IMR-90 (cell line): Measurements from ENCODE around the gene TXNRD1. TPM values are rescaled to one million over a fixed set of nuclear protein-coding genes. Genes with fewer than 3 reads are reported as not detected.

Source experiments
- ATAC-seq: fragments of 200-7000 bp; cut with Tn5 transposase; 2 replicates; pipeline ENCODE4 v1.9.1; 2020; ENCODE audit warnings: low read depth, mild to moderate bottlenecking, moderate library complexity
- BruUV-seq: library from RNA; stranded (reverse); fragments of 400-500 nt; replicated peaks from 2 replicates; lab custom pipeline; 2021; lab: Mats Ljungman, UMichigan
- CTCF ChIA-PET: fragments of 300-600 bp; formaldehyde crosslinking; extraction: SDS; loops from one replicate; lab custom pipeline; 2021; ENCODE audit warnings: antibody characterized with exemption; lab: Yijun Ruan, JAX
- POLR2A ChIA-PET: fragments of 300-600 bp; sonication (Branson Sonifier 250); formaldehyde crosslinking; loops from one replicate; lab custom pipeline; 2022; ENCODE audit warnings: antibody characterized with exemption; ENCODE audit not compliant: unreplicated experiment; lab: Charles Lee
- DNase-seq: peaks from one replicate; pipeline ENCODE4 v3.0.0; 2013
- H2AFZ ChIP-seq: replicated peaks from 2 replicates; pipeline ENCODE3; 2013; ENCODE audit warnings: low read length, mild to moderate bottlenecking; ENCODE audit not compliant: poor library complexity
- H2AK5ac ChIP-seq: 2 replicates; pipeline ENCODE4 v1.6.1; 2013; ENCODE audit warnings: low read depth, low read length, inconsistent platforms
- H2AK9ac ChIP-seq: replicated peaks from 2 replicates; pipeline ENCODE3; 2013; ENCODE audit warnings: mild to moderate bottlenecking, low read depth, low read length, moderate library complexity; ENCODE audit not compliant: poor library complexity
- H2BK120ac ChIP-seq: 2 replicates; pipeline ENCODE4 v1.6.1; 2013; ENCODE audit warnings: low read depth, low read length, inconsistent platforms
- H2BK15ac ChIP-seq: 3 replicates; pipeline ENCODE4 v1.6.1; 2013; ENCODE audit warnings: low read depth, low read length, inconsistent platforms
- H2BK20ac ChIP-seq: 2 replicates; pipeline ENCODE4 v1.6.1; 2013; ENCODE audit warnings: low read depth, mild to moderate bottlenecking, inconsistent platforms, low read length, moderate library complexity
- H2BK5ac ChIP-seq: 2 replicates; pipeline ENCODE4 v1.6.1; 2013; ENCODE audit warnings: mild to moderate bottlenecking, low read depth, low read length, inconsistent platforms; ENCODE audit not compliant: poor library complexity, severe bottlenecking
- H3K14ac ChIP-seq: replicated peaks from 2 replicates; pipeline ENCODE4 v1.6.1; 2013; ENCODE audit warnings: low read depth, low read length, inconsistent platforms
- H3K18ac ChIP-seq: 2 replicates; pipeline ENCODE4 v1.6.1; 2013; ENCODE audit warnings: low read depth, low read length, control low read depth
- H3K23ac ChIP-seq: 2 replicates; pipeline ENCODE4 v1.6.1; 2013; ENCODE audit warnings: low read depth, low read length, inconsistent platforms
- H3K27ac ChIP-seq: 2 replicates; pipeline ENCODE4 v1.5.1; 2013; ENCODE audit warnings: mild to moderate bottlenecking, control low read depth, low read length; ENCODE audit not compliant: insufficient read depth
- H3K27me3 ChIP-seq: 2 replicates; pipeline ENCODE4 v1.6.1; 2013; ENCODE audit warnings: low read length; ENCODE audit not compliant: control insufficient read depth, insufficient read depth
- H3K36me3 ChIP-seq: 2 replicates; pipeline ENCODE4 v1.6.1; 2013; ENCODE audit warnings: low read length, mixed read lengths; ENCODE audit not compliant: control insufficient read depth, insufficient read depth
- H3K4ac ChIP-seq: 2 replicates; pipeline ENCODE4 v1.6.1; 2013; ENCODE audit warnings: low read depth, low read length, inconsistent platforms
- H3K4me1 ChIP-seq: 2 replicates; pipeline ENCODE4 v1.6.1; 2013; ENCODE audit warnings: low read length, mixed read lengths; ENCODE audit not compliant: control insufficient read depth, insufficient read depth
- H3K4me2 ChIP-seq: 2 replicates; pipeline ENCODE4 v1.6.1; 2013; ENCODE audit warnings: low read depth, mild to moderate bottlenecking, control low read depth, low read length, moderate library complexity
- H3K4me3 ChIP-seq: 2 replicates; pipeline ENCODE4 v1.5.1; 2013; ENCODE audit warnings: low read depth, mild to moderate bottlenecking, control low read depth, low read length, moderate library complexity; ENCODE audit not compliant: insufficient read depth
- H3K56ac ChIP-seq: 2 replicates; pipeline ENCODE4 v1.6.1; 2013; ENCODE audit warnings: low read length, inconsistent platforms; ENCODE audit not compliant: insufficient read depth; ENCODE audit errors: extremely low read depth
- H3K79me1 ChIP-seq, 2 experiments: 2 replicates each; pipeline ENCODE4 v1.6.1; 2013; ENCODE audit warnings: low read length in 2 of 2, inconsistent platforms in 1 of 2, low read depth in 1 of 2
- H3K9ac ChIP-seq: 2 replicates; pipeline ENCODE4 v1.6.1; 2013; ENCODE audit warnings: low read depth, low read length, control low read depth
- H3K9me1 ChIP-seq: 2 replicates; pipeline ENCODE4 v1.6.1; 2013; ENCODE audit warnings: low read length, inconsistent platforms; ENCODE audit not compliant: insufficient read depth
- H3K9me3 ChIP-seq: 2 replicates; pipeline ENCODE4 v1.6.1; 2013; ENCODE audit warnings: low read length; ENCODE audit not compliant: control insufficient read depth, insufficient read depth
- H4K20me1 ChIP-seq: 2 replicates; pipeline ENCODE4 v1.6.1; 2013; ENCODE audit warnings: low read length, inconsistent platforms; ENCODE audit not compliant: insufficient read depth
- H4K5ac ChIP-seq: 2 replicates; pipeline ENCODE4 v1.6.1; 2013; ENCODE audit warnings: mild to moderate bottlenecking, low read depth, low read length, control low read depth
- H4K8ac ChIP-seq, 2 experiments: 2 replicates each; pipeline ENCODE4 v1.6.1; 2013; ENCODE audit warnings: low read depth in 2 of 2, low read length in 2 of 2, control low read depth in 1 of 2, inconsistent platforms in 1 of 2
- H4K91ac ChIP-seq: 2 replicates; pipeline ENCODE4 v1.6.1; 2013; ENCODE audit warnings: low read depth, low read length, inconsistent platforms; ENCODE audit not compliant: insufficient read depth
- BHLHE40 ChIP-seq: fragments of 150-350 bp; IDR thresholded peaks from 2 replicates; pipeline ENCODE4 v1.6.1; 2016; ENCODE audit warnings: mild to moderate bottlenecking, low read depth, low read length
- CEBPB ChIP-seq: IDR thresholded peaks from 2 replicates; pipeline ENCODE4 v1.6.1; 2012; ENCODE audit warnings: low read depth, low read length, improper control_type of control experiment
- CHD1 ChIP-seq: IDR thresholded peaks from 2 replicates; pipeline ENCODE4 v1.6.1; 2012; ENCODE audit warnings: low read depth, low read length, improper control_type of control experiment
- CTCF ChIP-seq: conservative IDR thresholded peaks from 2 replicates; pipeline ENCODE4 v1.5.1; 2012; ENCODE audit warnings: mild to moderate bottlenecking, low read depth, low read length, improper control_type of control experiment
- FOS ChIP-seq: fragments of 150-350 bp; IDR thresholded peaks from 2 replicates; pipeline ENCODE4 v1.6.1; 2016; ENCODE audit warnings: low read depth, low read length
- MAFK ChIP-seq: IDR thresholded peaks from 2 replicates; pipeline ENCODE4 v1.6.1; 2012; ENCODE audit warnings: low read depth, low read length, improper control_type of control experiment
- MAZ ChIP-seq: IDR thresholded peaks from 2 replicates; pipeline ENCODE4 v1.6.1; 2012; ENCODE audit warnings: low read depth, mild to moderate bottlenecking, low read length, improper control_type of control experiment, moderate library complexity, borderline replicate concordance
- MXI1 ChIP-seq: IDR thresholded peaks from 2 replicates; pipeline ENCODE4 v1.6.1; 2012; ENCODE audit warnings: low read depth, mild to moderate bottlenecking, low read length, moderate library complexity, borderline replicate concordance
- POLR2A ChIP-seq: IDR thresholded peaks from 2 replicates; pipeline ENCODE4 v1.6.1; 2012; ENCODE audit warnings: mild to moderate bottlenecking, low read depth, low read length
- RAD21 ChIP-seq: IDR thresholded peaks from 2 replicates; pipeline ENCODE4 v1.6.1; 2012; ENCODE audit warnings: low read length, improper control_type of control experiment
- RCOR1 ChIP-seq: IDR thresholded peaks from 2 replicates; pipeline ENCODE4 v1.6.1; 2012; ENCODE audit warnings: mild to moderate bottlenecking, low read length, improper control_type of control experiment; ENCODE audit not compliant: insufficient replicate concordance
- RFX5 ChIP-seq: IDR thresholded peaks from 2 replicates; pipeline ENCODE4 v1.8.0; 2012; ENCODE audit warnings: low read depth, mild to moderate bottlenecking, low read length, moderate library complexity
- SMC3 ChIP-seq: fragments of 150-350 bp; IDR thresholded peaks from 2 replicates; pipeline ENCODE4 v1.6.1; 2016; ENCODE audit warnings: low read depth, mild to moderate bottlenecking, antibody characterized with exemption, low read length, moderate library complexity
- USF2 ChIP-seq: fragments of 150-350 bp; IDR thresholded peaks from 2 replicates; pipeline ENCODE4 v1.6.1; 2017; ENCODE audit warnings: mild to moderate bottlenecking, antibody characterized with exemption, low read length, low read depth
- WGBS, 2 experiments: methylation state at CpG; one replicate each; pipeline versions ENCODE4 v1.1.5 to v1.1.7; 2013; ENCODE audit warnings: missing lambda C conversion rate in 2 of 2; ENCODE audit not compliant: insufficient read length in 1 of 2; ENCODE audit errors: extremely low coverage in 2 of 2; 5-methylcytosine and 5-hydroxymethylcytosine counted together
- dilution Hi-C: fragments of 300-500 bp; cut with HindIII; formaldehyde crosslinking; loops from one replicate; pipeline ENCODE4 v1.14.3; 2018; ENCODE audit warnings: low sequenced_read_pairs; ENCODE audit not compliant: unreplicated experiment
- in situ Hi-C: fragments of 300-500 bp; cut with MboI; formaldehyde crosslinking; loops from 3 replicates; pipeline ENCODE4 v1.14.3; 2019; ENCODE audit warnings: low sequenced_read_pairs, inconsistent platforms, mixed read lengths
- intact Hi-C: fragments of 100-400 bp; cut with micrococcal nuclease; formaldehyde crosslinking; loops from 2 replicates; pipeline ENCODE4 v1.10.0; 2022
- polyA plus RNA-seq, 3 experiments: library from polyadenylated mRNA; depleted of rRNA; stranded (reverse); fragments of >200 nt; gene quantifications; 2 replicates each; pipeline ENCODE4 v1.2.3, GENCODE V29; 2012; ENCODE audit warnings: low replicate concordance in 1 of 3
- total RNA-seq: library from RNA; depleted of rRNA; stranded (reverse); fragments of >200 nt; gene quantifications from 2 replicates; pipeline ENCODE4 v1.2.3, GENCODE V29; 2012

The TXNRD1 gene
- total and polyA plus RNA-seq, 2 of the 4 experiments (the other 2 are of a cell fraction), result 379 to 582 TPM

GRCh38 chr12:104328790-104329189 lies 113.2 kb downstream of the TXNRD1 start:
- POLR2A ChIA-PET, result no interaction called here
- intact Hi-C loops (loop anchor here (10.0 kb wide), 1 partner anchor 384 kb away; no protein-coding TSS in a partner anchor), in situ Hi-C loops (no loop called here), dilution Hi-C loops (no loop called here)
- Histone ChIP-seq H3K79me1 (peaks cover 17 to 38% of the 10 kb centered on the region in 2 experiments), H2BK5ac (no peak overlapping the region), H3K56ac (no peak overlapping the region), H2AK5ac (no peak overlapping the region), H3K9me3 (no peaks in the 10 kb centered on the region), H3K4ac (no peak overlapping the region), H2BK15ac (no peak overlapping the region), H4K20me1 (peaks cover 20% of the 10 kb centered on the region; the same call in 1 of the 2 replicates), H4K8ac (no peak overlapping the region), H2AFZ (no peak overlapping the region), H3K4me2 (no peak overlapping the region), H4K91ac (no peak overlapping the region), H3K23ac (no peak overlapping the region), H3K18ac (no peak overlapping the region), H3K36me3 (peaks cover 53% of the 10 kb centered on the region), H3K4me1 (no peaks in the 10 kb centered on the region), H2BK120ac (no peak overlapping the region), H3K27ac (no peak overlapping the region), H2BK20ac (no peak overlapping the region), H3K9me1 (no peaks in the 10 kb centered on the region), H3K14ac (no peak overlapping the region), H2AK9ac (no peak overlapping the region), H3K4me3 (no peak overlapping the region), H3K9ac (no peak overlapping the region), H4K5ac (no peak overlapping the region), H3K27me3 (no peaks in the 10 kb centered on the region)
- ATAC-seq (no peak), DNase-seq (no peak)
- no TSS peak for BruUV-seq
- TF ChIP-seq RAD21, result no peak
- TF ChIP-seq CHD1, result no peak
- TF ChIP-seq CTCF, result no peak
- TF ChIP-seq CEBPB, result no peak
- no peak for TF ChIP-seq SMC3
- TF ChIP-seq MXI1, result no peak
- no peak for TF ChIP-seq FOS
- TF ChIP-seq MAZ, result no peak
- no peak for TF ChIP-seq RCOR1
- no peak for TF ChIP-seq USF2
- TF ChIP-seq BHLHE40, result no peak
- TF ChIP-seq RFX5, result no peak
- TF ChIP-seq POLR2A, result no peak
- TF ChIP-seq MAFK, result no peak
- CTCF ChIA-PET, result no interaction called here
- WGBS, 2 experiments, result no CpG with 5 or more reads among the region's 1 CpG
